Measurements from ENCODE around the gene DLG1.

DNA sequence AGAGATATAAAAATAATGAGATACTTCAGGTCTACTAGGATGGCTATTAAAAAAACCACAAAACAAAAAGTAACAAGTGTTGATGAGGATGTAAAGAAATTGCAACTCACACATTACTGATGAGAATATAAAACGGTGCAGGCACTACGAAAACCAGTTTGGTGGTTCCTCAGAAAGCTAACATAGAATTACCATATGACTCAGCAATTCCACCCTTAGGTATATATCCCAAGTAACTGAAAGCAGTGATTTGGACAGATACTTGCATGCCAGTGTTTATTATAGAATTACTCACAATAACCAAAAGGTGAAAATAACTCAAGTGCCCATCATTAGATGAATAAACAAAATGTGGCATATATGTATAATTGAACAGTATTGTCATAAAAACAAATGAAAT, 181.3 kb downstream of the DLG1 start:
- TF ChIP-seq SMC3 (IDR thresholded peaks at IDR 0.05; ENCODE audit: low read depth, low read length) (no peak), POLR2A (IDR thresholded peaks at IDR 0.05; ENCODE audit: low read depth, low read length) (no peak), ELK1 (IDR thresholded peaks at IDR 0.05; ENCODE audit: borderline replicate concordance, low read depth, low read length) (no peak), BHLHE40 (IDR thresholded peaks at IDR 0.05; ENCODE audit: low read depth, low read length) (no peak), RCOR1 (IDR thresholded peaks at IDR 0.05; ENCODE audit: insufficient replicate concordance, low read length) (no peak), RFX5 (IDR thresholded peaks at IDR 0.05; ENCODE audit: low read depth, low read length) (no peak), CEBPB (IDR thresholded peaks at IDR 0.05; ENCODE audit: low read depth, low read length) (no peak), MAZ (IDR thresholded peaks at IDR 0.05; ENCODE audit: borderline replicate concordance, low read depth, low read length) (no peak)
- TF ChIP-seq, protein P1, sequence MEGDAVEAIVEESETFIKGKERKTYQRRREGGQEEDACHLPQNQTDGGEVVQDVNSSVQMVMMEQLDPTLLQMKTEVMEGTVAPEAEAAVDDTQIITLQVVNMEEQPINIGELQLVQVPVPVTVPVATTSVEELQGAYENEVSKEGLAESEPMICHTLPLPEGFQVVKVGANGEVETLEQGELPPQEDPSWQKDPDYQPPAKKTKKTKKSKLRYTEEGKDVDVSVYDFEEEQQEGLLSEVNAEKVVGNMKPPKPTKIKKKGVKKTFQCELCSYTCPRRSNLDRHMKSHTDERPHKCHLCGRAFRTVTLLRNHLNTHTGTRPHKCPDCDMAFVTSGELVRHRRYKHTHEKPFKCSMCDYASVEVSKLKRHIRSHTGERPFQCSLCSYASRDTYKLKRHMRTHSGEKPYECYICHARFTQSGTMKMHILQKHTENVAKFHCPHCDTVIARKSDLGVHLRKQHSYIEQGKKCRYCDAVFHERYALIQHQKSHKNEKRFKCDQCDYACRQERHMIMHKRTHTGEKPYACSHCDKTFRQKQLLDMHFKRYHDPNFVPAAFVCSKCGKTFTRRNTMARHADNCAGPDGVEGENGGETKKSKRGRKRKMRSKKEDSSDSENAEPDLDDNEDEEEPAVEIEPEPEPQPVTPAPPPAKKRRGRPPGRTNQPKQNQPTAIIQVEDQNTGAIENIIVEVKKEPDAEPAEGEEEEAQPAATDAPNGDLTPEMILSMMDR (conservative IDR thresholded peaks at IDR 0.05; ENCODE audit: low read depth, low read length) = no peak
- TF ChIP-seq, protein P2, sequence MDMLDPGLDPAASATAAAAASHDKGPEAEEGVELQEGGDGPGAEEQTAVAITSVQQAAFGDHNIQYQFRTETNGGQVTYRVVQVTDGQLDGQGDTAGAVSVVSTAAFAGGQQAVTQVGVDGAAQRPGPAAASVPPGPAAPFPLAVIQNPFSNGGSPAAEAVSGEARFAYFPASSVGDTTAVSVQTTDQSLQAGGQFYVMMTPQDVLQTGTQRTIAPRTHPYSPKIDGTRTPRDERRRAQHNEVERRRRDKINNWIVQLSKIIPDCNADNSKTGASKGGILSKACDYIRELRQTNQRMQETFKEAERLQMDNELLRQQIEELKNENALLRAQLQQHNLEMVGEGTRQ (IDR thresholded peaks at IDR 0.05; ENCODE audit: low read depth, low read length) = no peak

Measured in IMR-90 (cell line).